HL-60 (cell line): ENCODE measurements around the gene CPT1C.

ENCODE experiments used
- CTCF ChIP-seq: IDR thresholded peaks from one replicate; pipeline ENCODE4 v1.5.1; 2011; ENCODE audit warnings: low read length, control low read depth, inconsistent platforms; ENCODE audit not compliant: insufficient read depth
- GABPA ChIP-seq: IDR thresholded peaks from 2 replicates; pipeline ENCODE4 v1.6.1; 2012; ENCODE audit warnings: low read depth
- POLR2AphosphoS5 ChIP-seq: IDR thresholded peaks from 2 replicates; pipeline ENCODE4 v1.6.1; 2012; ENCODE audit warnings: low read depth
- SPI1 ChIP-seq: IDR thresholded peaks from 2 replicates; pipeline ENCODE4 v1.6.1; 2012; ENCODE audit warnings: low read depth, mild to moderate bottlenecking, borderline replicate concordance
- TF ChIP-seq, protein P1 (sequence below): IDR thresholded peaks from 2 replicates; pipeline ENCODE4 v1.6.1; 2012; ENCODE audit warnings: low read depth; ENCODE audit not compliant: insufficient replicate concordance

DNA sequence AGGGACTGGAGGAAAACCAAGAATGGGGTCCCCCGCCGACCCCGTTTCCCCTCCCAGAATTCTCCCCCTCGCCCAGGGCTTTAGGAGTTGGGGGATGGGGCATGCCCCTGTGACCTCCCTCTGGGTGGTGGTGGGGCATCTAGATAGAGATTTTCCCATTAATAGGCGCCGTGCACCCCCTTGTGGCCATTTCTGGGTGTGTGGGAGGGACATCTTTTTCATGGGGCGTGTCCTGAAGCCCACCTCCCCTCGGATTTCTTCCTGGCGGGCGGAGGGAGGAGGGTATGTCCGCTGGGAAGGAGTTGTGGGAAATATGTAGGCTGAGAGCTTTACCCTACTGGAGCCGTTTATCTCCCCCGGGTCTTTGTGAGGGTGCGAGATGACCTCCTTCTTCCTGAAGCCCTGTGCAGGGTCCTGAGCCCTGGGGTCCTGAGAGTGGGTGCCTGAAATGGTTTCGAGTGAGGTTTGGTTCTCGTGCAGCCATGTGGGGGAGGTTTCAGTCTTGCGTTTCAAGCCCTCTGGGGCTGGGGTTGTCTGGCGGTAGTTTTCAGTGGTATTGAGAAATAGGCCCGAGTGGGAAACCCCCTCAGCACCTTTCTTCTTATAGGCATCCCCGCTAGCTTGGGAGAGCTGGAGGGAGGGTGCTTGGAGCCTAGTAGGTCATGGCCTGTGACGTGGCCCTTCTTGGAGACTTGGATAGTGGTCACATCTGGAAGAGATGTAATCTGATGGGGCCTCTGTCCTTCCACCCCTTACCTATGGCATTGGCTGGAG, 12.8 kb upstream of the CPT1C start:
- TF ChIP-seq CTCF: peak; percentile 22
- no peak for TF ChIP-seq POLR2AphosphoS5
- TF ChIP-seq GABPA: no peak
- TF ChIP-seq, protein P1, sequence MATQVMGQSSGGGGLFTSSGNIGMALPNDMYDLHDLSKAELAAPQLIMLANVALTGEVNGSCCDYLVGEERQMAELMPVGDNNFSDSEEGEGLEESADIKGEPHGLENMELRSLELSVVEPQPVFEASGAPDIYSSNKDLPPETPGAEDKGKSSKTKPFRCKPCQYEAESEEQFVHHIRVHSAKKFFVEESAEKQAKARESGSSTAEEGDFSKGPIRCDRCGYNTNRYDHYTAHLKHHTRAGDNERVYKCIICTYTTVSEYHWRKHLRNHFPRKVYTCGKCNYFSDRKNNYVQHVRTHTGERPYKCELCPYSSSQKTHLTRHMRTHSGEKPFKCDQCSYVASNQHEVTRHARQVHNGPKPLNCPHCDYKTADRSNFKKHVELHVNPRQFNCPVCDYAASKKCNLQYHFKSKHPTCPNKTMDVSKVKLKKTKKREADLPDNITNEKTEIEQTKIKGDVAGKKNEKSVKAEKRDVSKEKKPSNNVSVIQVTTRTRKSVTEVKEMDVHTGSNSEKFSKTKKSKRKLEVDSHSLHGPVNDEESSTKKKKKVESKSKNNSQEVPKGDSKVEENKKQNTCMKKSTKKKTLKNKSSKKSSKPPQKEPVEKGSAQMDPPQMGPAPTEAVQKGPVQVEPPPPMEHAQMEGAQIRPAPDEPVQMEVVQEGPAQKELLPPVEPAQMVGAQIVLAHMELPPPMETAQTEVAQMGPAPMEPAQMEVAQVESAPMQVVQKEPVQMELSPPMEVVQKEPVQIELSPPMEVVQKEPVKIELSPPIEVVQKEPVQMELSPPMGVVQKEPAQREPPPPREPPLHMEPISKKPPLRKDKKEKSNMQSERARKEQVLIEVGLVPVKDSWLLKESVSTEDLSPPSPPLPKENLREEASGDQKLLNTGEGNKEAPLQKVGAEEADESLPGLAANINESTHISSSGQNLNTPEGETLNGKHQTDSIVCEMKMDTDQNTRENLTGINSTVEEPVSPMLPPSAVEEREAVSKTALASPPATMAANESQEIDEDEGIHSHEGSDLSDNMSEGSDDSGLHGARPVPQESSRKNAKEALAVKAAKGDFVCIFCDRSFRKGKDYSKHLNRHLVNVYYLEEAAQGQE: no peak
- no peak for TF ChIP-seq SPI1
